Fibroblast of peridontal ligament (primary cell): ENCODE measurements around the gene GNAZ.

Experiments used
- DNase-seq: peaks from one replicate; pipeline ENCODE4 v3.0.0-alpha.2; 2010; ENCODE audit errors: extremely low read depth

GNAZ gene

DNA sequence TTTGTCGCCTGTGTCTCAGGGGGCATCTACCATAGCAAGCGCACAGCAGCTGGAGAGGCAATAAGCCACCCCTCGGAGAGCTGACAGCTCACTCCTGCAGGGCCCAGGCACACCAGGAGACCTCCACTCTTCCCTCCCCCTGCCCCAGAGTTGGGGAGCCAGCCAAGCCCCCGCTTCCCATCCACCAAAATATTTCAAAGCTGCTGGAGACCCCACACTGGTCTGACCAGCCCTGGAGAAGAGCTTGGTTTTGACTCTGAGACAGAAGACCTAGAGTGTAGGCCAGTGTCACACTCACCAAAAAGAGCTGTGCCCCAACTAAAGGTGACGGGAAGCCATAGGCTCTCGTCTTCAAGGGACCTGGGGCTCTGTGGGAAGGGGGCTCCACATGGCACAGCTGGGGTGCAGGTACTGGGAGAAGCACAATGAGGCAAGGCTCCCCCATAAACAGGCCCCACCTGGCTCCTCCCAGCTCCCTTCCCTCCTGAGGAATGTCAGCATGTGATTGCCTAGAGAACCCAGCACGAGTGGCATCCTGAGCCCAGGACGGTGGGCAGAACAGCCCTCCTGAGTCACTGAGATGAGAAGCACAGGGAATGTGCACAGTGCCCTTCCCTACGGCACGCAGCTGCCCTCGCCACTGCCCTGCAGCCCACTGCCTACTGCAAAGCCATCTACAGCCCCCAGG, 5.8 kb upstream of the GNAZ start:
- DNase-seq, result no peak

DNA sequence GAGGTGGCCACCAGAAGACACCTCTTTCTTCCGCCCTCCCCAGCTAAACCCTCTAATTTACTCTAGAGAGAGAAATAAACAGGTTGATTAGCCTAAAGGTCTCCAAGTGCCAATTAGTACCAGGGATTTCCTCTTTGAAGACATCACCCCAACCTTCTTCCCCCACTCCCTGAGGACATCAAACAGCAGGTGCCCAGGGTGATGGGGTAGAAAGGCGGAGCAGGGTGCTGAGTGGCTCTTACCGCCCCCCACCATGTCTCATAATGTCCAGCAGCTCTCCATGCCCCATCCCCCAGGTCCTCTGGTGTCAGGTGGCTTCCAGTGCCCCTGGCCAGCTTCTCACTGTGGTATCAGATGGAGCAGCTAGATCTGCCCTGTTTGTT, 5.3 kb upstream of the GNAZ start:
- DNase-seq, result no peak

DNA sequence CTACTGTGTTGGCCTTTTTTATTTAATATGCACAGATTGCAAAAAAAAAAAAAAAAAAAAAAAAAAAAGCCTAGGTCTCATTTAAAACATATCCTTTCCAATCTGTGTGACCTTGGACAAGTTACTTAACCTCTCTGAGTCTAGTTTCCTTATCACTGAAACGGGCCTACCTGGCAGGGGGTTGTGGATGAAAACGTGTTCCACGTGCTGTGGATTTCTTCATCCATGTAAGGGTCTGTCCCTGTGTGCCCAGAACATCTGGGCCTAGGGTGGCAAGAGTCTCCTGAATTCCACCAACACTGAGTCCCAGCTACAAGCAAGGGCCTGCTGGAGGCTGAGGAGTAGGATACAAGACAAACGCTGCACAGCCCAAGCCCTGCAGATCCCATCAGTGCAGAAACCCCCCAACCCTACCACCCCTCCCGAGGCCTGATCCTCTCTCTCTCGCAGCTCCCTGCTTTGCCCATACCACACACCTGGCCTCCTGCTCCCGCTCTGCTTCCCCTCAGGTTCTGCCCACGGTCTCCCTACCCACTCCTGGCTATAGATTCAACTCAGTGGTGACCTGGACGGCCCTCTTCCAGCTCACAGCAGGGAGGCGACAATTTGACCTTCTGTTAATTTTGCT, 4.7 kb upstream of the GNAZ start:
- no peak for DNase-seq

DNA sequence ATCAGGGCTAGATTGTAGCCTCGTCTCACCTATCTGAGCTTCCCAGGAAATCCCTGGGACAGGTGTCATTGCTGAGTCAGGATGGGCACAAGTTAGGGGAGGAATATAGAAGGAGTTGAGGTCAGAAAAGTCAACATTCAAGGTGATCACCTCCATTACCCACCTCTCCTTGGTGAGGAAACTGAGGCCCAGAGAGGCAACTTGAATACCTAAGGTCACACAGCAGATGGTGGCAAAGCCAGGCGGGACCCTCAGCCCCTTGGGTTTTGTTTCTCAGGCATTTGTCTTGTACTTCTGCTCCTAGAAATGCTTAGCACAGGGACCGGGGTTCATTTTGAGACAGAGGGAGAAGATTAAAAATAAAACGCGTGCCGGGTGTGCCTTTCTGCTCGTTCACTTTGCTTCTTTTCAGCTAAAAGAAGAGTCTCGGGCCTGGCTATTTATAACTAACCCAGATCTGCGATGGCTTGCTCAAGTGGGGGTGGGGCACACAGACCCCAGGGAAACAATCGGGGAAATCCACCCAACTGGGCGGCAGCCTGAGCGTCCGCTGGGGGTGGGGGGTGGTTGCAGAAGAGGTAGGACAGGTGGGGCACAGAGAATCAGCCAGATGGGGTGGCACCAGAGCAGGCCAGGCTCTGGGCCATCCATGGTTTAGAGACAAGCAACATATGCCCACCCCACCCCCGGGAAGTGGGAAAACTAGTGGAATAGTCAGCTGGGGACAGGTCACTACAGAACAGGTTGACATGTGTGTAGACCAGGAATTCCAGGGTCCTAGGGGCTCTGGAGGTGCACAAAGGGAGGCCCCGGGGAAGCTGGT, 3.9 kb upstream of the GNAZ start:
- DNase-seq, result no peak

DNA sequence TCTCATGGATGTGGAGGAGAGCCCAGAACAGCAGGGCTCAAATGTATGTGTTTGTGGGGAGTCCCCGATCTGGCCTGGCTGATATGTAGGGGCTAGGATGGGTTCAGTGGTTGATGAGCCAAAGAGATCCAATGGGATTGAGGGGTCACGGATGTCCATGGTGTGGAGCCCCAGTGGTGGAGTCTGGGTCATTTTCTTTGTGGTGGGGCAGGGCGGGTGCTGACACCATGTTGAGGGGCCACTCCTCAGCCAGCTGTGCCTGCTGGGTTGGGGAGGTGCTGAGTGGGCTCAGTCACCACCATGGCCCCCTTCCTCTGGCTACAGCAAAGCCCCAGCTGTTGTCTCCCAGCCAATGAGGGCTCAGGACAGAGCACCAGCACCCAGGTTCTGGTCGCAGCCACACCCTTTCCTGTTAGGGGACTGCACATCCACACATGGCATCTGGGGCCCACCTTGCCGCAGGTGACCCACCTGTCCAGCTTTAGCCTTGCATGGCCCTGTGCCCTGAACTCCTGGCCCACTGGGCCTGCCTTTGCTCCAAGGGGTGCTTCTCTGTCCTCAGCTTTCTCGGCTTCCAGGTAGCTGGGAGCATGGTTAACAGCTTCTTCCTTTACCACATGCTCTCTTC, 3.2 kb upstream of the GNAZ start:
- no peak for DNase-seq

DNA sequence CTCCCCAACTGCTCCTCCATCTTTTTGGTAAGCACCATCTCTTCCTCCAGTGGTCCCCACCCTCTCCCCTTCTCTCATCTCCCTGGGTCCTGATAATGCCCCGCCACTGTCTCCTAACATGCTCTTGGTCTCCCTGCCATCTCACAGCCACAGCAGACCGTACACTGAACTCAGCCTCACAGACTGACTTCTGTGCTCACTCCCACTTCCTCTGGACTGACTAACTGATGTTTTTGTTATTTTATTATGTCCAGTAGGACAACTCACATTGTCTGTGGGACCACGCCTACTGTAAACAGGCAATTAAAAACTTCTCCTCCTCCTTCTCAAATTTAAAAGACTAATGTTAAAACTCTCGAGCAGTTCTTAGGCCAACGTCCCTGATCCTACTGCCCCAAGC, 2.6 kb upstream of the GNAZ start:
- no peak for DNase-seq

DNA sequence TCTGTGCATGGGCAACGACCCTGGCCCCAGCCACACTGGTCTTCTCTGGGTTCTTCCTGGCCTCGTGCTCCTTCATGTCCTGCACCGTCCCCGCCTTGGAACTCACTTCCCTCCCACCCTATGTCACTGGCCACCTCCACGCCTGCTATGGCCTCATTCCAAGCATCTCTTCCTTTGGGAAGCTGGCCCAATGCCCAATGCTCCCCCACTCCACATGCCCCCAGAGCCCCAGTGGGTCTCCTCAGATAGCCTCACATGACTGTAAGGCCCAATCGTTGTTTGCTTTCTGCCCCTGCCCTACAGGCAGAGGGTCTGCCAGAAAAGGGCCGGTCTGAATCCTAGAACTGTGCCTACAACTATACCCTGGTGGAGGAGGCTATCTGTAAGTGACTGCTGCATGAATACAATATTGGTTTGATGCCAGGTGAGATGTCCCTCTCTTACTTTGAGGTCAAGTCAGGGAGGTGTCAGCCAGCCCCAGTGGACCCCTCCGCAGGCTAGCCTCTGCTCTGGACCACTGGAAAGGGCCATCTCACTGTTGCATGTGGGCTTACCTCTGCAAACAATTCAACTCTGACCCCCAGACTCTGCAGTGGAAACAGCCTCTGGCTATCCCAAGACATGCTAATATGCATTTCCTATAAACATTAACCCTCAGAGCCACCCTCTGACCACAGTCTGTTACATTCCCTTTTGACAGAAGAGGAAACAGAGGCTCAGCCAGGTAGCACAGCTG, 2.1 kb upstream of the GNAZ start:
- DNase-seq, result no peak

DNA sequence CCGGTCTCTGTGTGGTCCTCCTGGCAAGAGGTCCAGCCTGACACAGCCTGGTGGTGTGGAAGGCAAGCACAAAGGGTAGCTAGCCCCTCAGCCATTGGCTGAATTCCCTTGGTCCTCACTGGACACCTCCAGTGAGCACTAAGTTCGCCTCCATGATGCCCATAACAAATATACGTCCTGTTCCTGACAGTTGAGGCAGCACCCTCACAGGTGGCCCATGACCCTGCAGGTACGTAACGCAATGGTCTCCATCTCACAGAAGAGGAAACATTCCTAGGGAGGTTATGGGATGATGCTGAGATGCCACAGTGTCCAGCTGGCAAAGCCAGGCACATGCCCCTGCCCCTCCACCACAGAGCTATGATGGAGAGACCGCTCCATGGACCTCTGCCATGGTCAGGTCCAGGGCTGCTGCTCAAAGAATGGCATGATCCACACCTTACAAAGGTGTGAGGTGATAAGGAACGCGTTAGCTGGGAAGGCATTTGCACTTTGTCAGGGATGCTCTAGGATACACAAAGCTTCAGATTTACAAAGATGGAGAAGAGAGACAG, 1.4 kb upstream of the GNAZ start:
- no peak for DNase-seq

DNA sequence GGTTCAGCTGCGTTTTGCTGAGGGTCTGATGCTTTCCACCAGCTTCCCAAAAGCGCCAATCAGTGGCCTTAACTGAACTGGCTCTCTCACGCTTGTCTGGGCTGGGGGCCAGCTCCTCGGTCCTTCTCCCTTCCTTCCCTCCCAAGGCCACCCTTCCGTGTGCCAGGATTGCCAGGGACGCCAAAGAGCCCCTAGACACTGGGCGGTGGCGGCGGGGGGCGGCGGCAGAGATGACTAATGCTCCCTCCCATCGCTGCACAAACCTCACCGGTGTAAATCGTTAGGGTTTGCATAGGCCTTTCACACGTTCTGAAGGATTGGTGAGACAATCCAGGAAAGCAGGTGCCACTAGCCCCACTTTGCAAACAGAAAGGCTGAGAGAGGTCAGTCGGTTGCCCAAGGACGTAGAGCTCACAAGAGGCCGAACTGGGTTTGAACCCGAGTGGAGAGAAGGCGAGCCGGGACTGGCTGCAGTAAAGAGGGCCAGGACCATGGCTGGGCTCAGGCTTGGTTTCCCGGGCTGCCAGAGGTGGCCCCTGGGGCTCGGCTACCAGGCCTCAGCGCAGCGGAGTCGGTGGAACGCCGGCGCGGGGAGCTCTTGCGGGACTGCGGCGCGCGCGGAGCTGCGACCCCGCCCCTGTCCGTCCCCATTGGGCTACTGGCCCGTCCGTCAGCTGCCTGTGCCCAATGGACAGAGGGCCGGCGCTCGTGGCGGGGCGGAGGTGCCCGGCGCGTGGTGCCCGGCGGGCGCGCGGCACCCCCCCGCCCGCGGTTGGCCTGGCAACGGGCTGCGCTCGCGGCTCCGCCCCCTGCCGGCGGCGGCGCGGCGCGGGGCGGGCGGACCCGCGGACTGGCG, 589 bp upstream of the GNAZ start:
- DNase-seq, result peak; percentile 77

DNA sequence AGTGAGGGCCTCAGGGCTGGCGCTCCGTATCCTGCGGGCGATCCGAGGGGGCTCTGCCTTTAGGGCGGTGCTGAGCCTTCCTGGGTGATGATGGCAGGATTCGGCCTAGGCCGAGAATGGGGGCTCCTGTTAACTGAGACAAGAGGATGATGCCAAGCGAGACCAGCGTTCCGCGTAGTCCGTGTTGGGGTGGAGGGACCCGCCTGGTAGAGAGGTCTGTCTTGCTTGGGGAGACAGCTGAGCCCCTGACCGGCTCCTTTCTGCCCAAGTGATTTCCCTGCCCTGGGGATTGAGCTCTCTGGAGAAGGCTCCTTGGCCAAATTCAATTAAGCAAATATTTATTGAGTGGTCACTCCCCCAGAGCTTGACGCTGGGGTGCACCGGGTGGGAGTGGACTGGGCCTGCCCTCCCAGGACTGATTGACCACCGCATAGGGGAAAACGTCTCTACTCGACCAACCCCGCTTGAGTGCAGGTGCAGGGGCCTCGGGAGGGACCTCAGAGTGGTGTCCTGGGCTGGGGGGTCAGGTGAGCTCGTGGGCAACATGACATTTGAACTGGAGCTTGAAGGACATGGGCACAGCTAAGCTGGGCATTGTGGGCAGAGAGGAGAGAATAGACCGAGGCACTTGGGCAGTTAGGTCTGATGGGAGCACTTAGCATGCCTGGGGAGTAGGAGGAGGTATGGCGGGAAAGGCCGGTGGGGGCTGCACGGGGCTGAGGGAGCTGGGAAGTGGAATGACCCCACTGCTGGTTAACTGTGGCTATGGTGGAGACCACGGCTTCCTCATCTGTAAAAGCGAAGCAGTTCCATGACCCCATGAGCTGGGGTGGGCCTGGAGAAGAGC, 1.1 kb downstream of the GNAZ start:
- no peak for DNase-seq

DNA sequence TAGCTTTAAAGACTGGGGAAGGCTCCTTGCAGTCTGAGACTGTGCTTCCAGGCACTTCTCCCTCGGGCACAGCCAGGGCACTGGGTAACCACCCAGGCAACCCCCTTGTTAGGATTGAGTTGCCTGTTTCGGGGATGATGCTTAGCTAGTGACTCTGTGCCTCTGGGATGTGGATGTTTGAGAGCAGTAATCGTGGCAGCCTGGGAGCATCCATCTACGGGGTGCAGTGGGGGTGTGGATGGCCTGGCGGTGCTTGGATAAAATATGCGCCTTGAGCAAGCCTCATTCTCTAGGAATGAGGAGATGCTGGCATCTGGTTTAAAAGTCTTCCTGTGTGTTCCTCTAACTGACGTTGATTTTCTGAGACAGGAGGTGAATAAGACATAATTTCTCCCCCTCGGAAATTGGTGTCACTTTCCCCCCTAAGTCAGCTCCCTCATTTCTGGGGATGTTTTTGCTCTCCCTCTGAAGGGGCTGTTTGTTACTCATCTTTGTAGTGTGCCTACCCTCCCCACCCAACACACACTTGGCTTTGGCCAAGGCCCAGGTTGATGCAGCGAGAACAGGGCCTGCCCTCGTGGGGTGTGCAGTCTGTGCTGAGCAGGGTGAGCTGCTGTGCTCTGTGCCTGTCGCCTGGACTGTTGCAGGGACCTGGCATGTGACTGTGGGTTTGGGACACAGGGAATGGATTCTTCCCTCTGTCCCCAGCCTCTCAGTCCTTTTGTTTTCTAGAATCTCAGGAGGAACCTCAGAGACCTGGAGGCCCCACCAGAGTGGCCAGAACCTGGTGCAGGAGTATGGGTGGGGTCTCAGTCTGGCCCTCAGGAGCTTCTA, 2.0 kb downstream of the GNAZ start:
- peak; percentile 41 for DNase-seq

DNA sequence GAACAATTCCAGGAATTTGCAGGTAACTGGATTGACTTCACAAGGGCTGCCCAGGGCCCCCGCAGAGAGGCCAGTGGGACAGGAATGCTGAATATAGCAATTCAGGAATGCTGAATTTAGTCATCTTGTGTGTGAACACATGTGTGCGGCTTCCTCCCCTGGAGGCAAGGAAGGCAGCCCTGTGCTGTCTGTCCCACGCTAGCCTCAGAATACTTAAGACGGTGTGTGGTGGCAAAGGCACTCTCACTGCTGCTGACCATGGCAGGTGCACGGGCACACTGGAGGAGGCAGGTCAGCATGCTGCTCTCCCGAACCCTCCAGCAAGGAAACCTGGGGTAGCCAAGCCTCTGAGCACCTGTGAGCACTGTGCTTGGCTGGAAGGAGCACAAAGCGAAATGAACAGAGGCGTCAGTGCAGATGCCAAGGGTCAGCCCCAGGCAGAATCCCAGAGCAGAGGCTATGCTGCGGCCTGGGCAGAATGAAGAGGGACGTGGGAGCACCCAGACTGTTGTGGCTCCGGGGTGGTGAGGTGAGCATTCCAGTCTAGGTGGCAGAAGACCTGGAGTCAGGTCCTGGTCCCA, 2.7 kb downstream of the GNAZ start:
- no peak for DNase-seq

DNA sequence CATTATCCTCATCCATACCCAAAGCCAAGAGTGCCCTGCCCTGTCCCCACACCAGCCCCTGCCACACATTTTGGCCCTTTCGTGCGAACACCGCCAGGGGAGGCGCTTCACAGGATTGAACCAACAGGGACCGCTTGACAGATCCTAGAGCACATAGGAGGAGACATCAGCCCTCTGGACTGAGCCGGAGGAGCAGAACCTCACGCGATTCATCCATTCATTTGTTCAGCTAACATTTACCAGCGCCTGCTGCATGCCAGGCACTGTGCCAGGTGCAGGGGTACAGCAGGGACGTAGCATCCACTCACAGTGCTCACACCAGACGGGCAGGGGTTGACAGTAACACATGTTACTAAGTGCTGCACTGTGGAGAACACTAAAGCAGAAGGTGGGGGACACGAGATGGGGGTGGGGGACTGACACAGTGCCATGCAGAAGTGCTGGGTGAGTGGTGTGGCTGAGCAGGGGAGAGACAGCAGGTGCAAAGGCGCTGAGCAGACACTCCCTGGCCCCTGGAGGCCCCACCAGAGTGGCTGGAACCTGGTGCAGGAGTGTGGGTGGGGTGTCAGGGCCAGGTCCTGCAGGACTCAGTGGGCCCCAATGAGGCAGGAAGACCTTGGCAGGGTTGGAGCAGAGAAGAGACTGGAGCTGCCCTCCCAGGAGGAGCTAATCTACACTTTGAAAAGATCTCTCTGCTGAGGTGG, 3.4 kb downstream of the GNAZ start:
- no peak for DNase-seq

DNA sequence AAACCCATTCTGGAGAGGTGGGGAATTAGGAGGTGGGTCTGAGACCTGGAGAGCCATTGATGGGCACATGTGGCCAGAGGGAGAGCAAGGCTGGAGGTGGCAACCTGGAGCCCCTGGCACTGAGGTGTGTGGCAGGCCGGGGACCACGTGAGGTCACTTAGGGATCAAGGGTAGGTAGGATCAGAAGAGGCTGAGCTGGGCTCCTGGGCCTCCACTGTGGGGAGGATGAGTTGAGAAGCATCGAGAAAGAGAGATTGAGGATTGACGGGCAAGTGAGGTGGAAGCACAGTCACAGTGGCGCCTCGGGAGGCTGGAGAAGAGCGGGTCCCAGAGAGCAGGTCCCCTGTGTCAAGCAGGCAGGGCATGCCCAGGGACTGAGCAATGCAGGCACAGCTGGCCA, 4.1 kb downstream of the GNAZ start:
- no peak for DNase-seq

DNA sequence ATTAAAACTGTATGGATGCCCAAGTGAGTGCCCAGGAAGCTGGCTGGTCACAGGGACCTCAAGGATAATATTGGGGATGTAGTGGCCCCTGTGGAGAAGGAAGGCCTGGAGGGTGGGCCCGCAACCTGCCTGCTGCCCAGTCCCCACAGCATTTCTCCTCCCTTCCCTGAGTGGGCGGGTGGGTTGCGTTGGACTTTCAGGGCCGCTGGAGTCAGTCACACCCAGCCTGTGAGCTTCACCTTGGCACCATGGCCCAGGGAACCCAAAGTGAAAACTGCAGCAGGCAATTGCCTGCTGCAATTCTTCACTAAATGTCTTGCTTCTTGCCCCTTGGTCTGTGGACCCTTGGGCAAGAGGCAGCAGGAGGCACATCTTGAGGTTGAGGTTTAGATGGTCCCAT, 4.7 kb downstream of the GNAZ start:
- DNase-seq, result no peak

DNA sequence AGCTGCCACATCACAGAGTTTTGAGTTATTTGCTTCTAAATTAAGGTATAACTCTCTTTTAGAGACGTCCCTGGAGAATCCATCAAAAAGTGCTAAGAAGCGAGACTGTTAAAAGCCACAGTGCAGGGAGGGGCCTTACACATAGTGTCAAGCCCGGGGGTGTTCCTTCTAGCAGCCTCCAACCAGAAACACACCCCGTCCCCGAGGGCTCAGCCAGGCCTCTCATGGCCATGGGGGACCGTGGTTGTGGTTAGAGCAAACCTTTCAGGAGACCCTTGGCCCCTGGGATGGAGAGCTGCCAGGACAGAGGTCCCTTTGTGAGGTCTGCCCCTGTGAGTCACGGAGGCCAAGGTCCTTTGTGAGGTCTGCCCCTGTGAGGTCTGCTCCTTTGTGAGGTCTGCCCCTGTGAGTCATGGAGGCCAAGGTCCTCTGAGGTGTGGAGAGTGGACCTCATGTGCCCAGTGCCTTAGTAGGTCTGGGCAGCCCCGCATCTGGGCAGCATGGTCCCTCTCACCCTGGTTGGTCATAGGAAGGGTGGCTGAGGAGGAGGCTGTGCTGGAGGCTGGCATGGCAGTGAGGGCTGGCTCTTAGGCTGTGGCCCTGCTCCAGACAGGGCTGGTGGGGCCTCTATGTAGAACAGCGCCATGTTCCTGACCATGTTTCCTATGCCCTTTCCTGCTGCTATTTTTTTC, 5.4 kb downstream of the GNAZ start:
- DNase-seq, result no peak

DNA sequence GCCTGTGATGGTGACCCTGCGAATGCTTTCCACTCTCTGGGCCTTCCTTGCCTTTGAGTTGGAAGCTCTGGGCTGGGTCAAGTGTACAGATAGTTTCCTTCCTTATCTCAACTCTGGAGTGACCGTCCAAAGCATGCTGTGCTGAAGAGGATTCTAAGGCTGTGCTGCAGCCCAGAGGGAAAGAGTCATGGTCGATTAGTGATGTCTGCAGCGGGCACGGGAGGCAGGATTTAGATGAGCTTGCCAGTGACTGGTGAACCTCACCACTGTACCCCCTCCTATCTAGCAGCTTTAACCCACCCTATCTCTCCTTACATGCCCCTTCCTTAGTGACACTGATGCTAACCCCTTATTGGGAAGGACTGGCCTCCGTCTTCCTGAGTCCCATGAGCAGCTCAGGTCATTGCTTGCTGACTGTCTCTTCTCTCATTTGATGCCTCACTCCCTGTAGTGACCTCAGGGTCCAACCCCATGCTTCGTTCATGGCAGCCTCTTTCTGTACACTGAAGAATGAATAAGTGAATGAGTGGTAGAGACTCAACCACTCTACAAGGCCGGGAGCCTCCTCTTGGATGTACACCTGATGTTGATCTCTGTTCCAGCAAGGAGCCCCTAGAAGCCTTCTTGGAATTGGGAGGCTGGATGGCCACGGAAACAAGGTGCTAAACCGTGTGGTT, 6.7 kb downstream of the GNAZ start:
- DNase-seq, result no peak
